SK-N-SH (cell line): ENCODE data around the gene CLSTN2. TPM values are rescaled to one million over a fixed set of nuclear protein-coding genes. Genes with fewer than 3 reads are reported as not detected.

Experiments used
- CTCF ChIA-PET: fragments of 300-600, 350-600 bp; formaldehyde crosslinking; extraction: SDS; loops from one replicate; lab custom pipeline; 2021; lab: Yijun Ruan, JAX
- POLR2A ChIA-PET: fragments of 350-600 bp; sonication (Branson Sonifier 250); formaldehyde crosslinking; extraction: SDS; loops from one replicate; lab custom pipeline; 2020; ENCODE audit warnings: antibody characterized with exemption, inconsistent platforms; lab: Yijun Ruan, JAX
- DNase-seq: peaks from one replicate; pipeline ENCODE4 v3.0.0; 2012
- H2AFZ ChIP-seq: fragments of 200-600 bp; sonication (generic); 2 replicates; pipeline ENCODE4 v1.8.1; 2016; ENCODE audit warnings: antibody characterized with exemption, mild to moderate bottlenecking, low read depth
- H3F3A ChIP-seq: fragments of 200-600 bp; sonication (generic); replicated peaks from 2 replicates; pipeline ENCODE3; 2016; ENCODE audit warnings: antibody characterized with exemption, mild to moderate bottlenecking; ENCODE audit not compliant: insufficient read depth
- H3K27ac ChIP-seq, 2 experiments: fragments of 200-500 bp in 1 of 2; fragments of 200-600 bp in 1 of 2; sonication (Bioruptor generic) in 1 of 2; sonication (generic), shearing (Covaris generic) in 1 of 2; 2 replicates each; pipeline versions ENCODE4 v1.5.1 to v1.6.1; 2014 to 2016; ENCODE audit warnings: low read depth in 2 of 2, inconsistent platforms in 1 of 2, low read length in 1 of 2, mild to moderate bottlenecking in 1 of 2, mixed read lengths in 1 of 2
- H3K27me3 ChIP-seq: fragments of 200-600 bp; sonication (generic), shearing (Covaris generic); 2 replicates; pipeline ENCODE4 v1.6.1; 2016; ENCODE audit warnings: mixed run types; ENCODE audit not compliant: insufficient read depth
- H3K36me3 ChIP-seq, 2 experiments: fragments of 200-500 bp in 1 of 2; fragments of 200-600 bp in 1 of 2; sonication (Bioruptor generic) in 1 of 2; sonication (generic) in 1 of 2; replicated peaks in 1 of 2; 2 replicates each; pipeline versions ENCODE3 to v1.5.1; 2014 to 2016; ENCODE audit warnings: low read length in 1 of 2, mild to moderate bottlenecking in 1 of 2; ENCODE audit not compliant: insufficient read depth in 2 of 2, control insufficient read depth in 1 of 2
- H3K4me1 ChIP-seq, 2 experiments: fragments of 200-500 bp in 1 of 2; fragments of 200-600 bp in 1 of 2; sonication (Bioruptor generic) in 1 of 2; sonication (generic), shearing (Covaris generic) in 1 of 2; 2 replicates each; pipeline versions ENCODE4 v1.5.1 to v1.6.1; 2014 to 2016; ENCODE audit warnings: low read depth in 1 of 2, low read length in 1 of 2, mixed run types in 1 of 2; ENCODE audit not compliant: insufficient read depth in 2 of 2, control insufficient read depth in 1 of 2
- H3K4me2 ChIP-seq: fragments of 200-600 bp; sonication (generic), shearing (Covaris generic); 2 replicates; pipeline ENCODE4 v1.6.1; 2017; ENCODE audit warnings: mixed run types
- H3K4me3 ChIP-seq, 2 experiments: fragments of 200-500 bp in 1 of 2; fragments of 200-600 bp in 1 of 2; sonication (Bioruptor generic) in 1 of 2; sonication (generic), shearing (Covaris generic) in 1 of 2; 2 replicates each; pipeline versions ENCODE4 v1.5.1 to v1.8.1; 2014 to 2016; ENCODE audit warnings: low read depth in 2 of 2, inconsistent platforms in 1 of 2, low read length in 1 of 2, mild to moderate bottlenecking in 1 of 2, mixed read lengths in 1 of 2, moderate library complexity in 1 of 2
- H3K79me2 ChIP-seq: fragments of 200-600 bp; sonication (generic); 2 replicates; pipeline ENCODE4 v1.8.1; 2017; ENCODE audit warnings: mild to moderate bottlenecking; ENCODE audit not compliant: insufficient read depth
- H3K9ac ChIP-seq: fragments of 200-600 bp; sonication (generic); 2 replicates; pipeline ENCODE4 v1.6.1; 2017; ENCODE audit warnings: mixed run types
- H3K9me2 ChIP-seq: fragments of 200-600 bp; sonication (generic); 2 replicates; pipeline ENCODE4 v1.6.1; 2017; ENCODE audit warnings: mixed run types
- H3K9me3 ChIP-seq: fragments of 200-600 bp; sonication (generic); 2 replicates; pipeline ENCODE4 v1.6.1; 2017; ENCODE audit warnings: mixed run types, mild to moderate bottlenecking, moderate library complexity
- H4K20me1 ChIP-seq: fragments of 200-600 bp; sonication (generic); 2 replicates; pipeline ENCODE4 v1.6.1; 2017; ENCODE audit warnings: mild to moderate bottlenecking, mixed run types; ENCODE audit not compliant: insufficient read depth
- CHD2 ChIP-seq: fragments of 150-350 bp; IDR thresholded peaks from 2 replicates; pipeline ENCODE4 v1.6.1; 2018; ENCODE audit warnings: low read length; ENCODE audit not compliant: partially characterized antibody
- CTCF ChIP-seq: fragments of 200-600 bp; sonication (generic); IDR thresholded peaks from 2 replicates; pipeline ENCODE4 v1.6.1; 2017; ENCODE audit warnings: antibody characterized with exemption, mild to moderate bottlenecking, moderate library complexity
- EZH2phosphoT487 ChIP-seq: fragments of 200-600 bp; sonication (generic); IDR thresholded peaks from 2 replicates; pipeline ENCODE4 v1.6.1; 2017; ENCODE audit warnings: low read depth, mixed run types, mild to moderate bottlenecking, antibody characterized with exemption, moderate library complexity, borderline replicate concordance
- FOXM1 ChIP-seq: IDR thresholded peaks from 2 replicates; pipeline ENCODE4 v1.4.0; 2012; ENCODE audit warnings: low read depth, mild to moderate bottlenecking
- GATA2 ChIP-seq: sonication (generic); formaldehyde crosslinking; IDR thresholded peaks from 2 replicates; pipeline ENCODE4 v1.5.0; 2020; ENCODE audit warnings: mild to moderate bottlenecking, missing genetic modification reagents
- NFIC ChIP-seq: IDR thresholded peaks from 2 replicates; pipeline ENCODE4 v1.4.0; 2012; ENCODE audit warnings: borderline replicate concordance
- POLR2AphosphoS5 ChIP-seq: IDR thresholded peaks from 2 replicates; pipeline ENCODE4 v1.6.1; 2012; ENCODE audit warnings: low read depth, low read length
- REST ChIP-seq: IDR thresholded peaks from 2 replicates; pipeline ENCODE4 v1.6.1; 2012; ENCODE audit warnings: mild to moderate bottlenecking, low read depth, low read length, moderate library complexity
- YY1 ChIP-seq: IDR thresholded peaks from 2 replicates; pipeline ENCODE4 v1.4.0; 2012; ENCODE audit warnings: low read depth, mild to moderate bottlenecking
- WGBS: methylation state at CpG from one replicate; pipeline ENCODE4 v1.1.6; 2017; ENCODE audit warnings: low lambda C conversion rate; 5-methylcytosine and 5-hydroxymethylcytosine counted together
- polyA plus RNA-seq, 3 experiments: library from polyadenylated mRNA; depleted of rRNA; stranded (reverse); fragments of >200 nt; gene quantifications; 2 replicates each; pipeline ENCODE4 v1.2.3, GENCODE V29; 2012

Gene CLSTN2
- polyA plus RNA-seq, 1 of the 3 experiments (the other 2 are of a cell fraction), result 0.02 TPM

GRCh38 chr3:140574375-140574774 is 639.4 kb downstream of the CLSTN2 start (continued):
- TF ChIP-seq YY1, result no peak
- TF ChIP-seq REST, result no peak
- no peak for TF ChIP-seq EZH2phosphoT487

GRCh38 chr3:140576449-140576848 is 641.5 kb downstream of the CLSTN2 start:
- WGBS, result 44% methylated on average over 5 of the region's 5 CpGs

More at GRCh38 chr3:140576449-140576848, 641.5 kb downstream of the CLSTN2 start:
- H3K9me3 ChIP-seq, result no peaks in the 10 kb centered on the region
- H3K4me1 ChIP-seq, result peaks cover 0 to 7% of the 10 kb centered on the region in 2 experiments; a peak in 2 of 4 replicates
- no peak overlapping the region for H3K9ac ChIP-seq
- no peaks in the 10 kb centered on the region for H3K9me2 ChIP-seq
- no peaks in the 10 kb centered on the region for H3F3A ChIP-seq
- DNase-seq, result no peak
- TF ChIP-seq CHD2 (no peak), GATA2 (CRISPR knock-in tag) (no peak), EZH2phosphoT487 (no peak), CTCF (no peak), POLR2AphosphoS5 (no peak), FOXM1 (no peak), NFIC (no peak)
- no peaks in the 10 kb centered on the region for H3K36me3 ChIP-seq
- H3K27ac ChIP-seq, result no peak overlapping the region
- ChIA-PET POLR2A (no interaction called here), CTCF (no interaction called here)
- no peak overlapping the region for H2AFZ ChIP-seq
- H3K79me2 ChIP-seq, result no peaks in the 10 kb centered on the region
- no peak overlapping the region for H3K4me2 ChIP-seq
- H3K4me3 ChIP-seq, result no peak overlapping the region
- H3K27me3 ChIP-seq, result no peaks in the 10 kb centered on the region
- no peaks in the 10 kb centered on the region for H4K20me1 ChIP-seq
